ENCODE data around the gene CSMD2. TPM values are rescaled to one million over a fixed set of nuclear protein-coding genes. Genes with fewer than 3 reads are reported as not detected.
A peak's percentile ranks its signal among the peaks of the same experiment; 100 is the strongest.

Gene CSMD2
- total and polyA plus RNA-seq, 2 of the 4 experiments (the other 2 are of a cell fraction), result under 0.01 to 0.36 TPM

GRCh38 chr1:34199927-34200326 lies 34.9 kb upstream of the CSMD2 start:
- Histone ChIP-seq H2BK15ac (ENCODE audit: low read depth, low read length) (no peak overlapping the region), H3K23ac (ENCODE audit: low read depth, low read length) (no peak overlapping the region), H3K4ac (ENCODE audit: low read depth, low read length) (no peak overlapping the region), H3K36me3 (ENCODE audit: control insufficient read depth, insufficient read depth, low read length) (no peaks in the 10 kb centered on the region), H3K14ac (replicated peaks; ENCODE audit: low read depth, low read length) (no peak overlapping the region), H3K79me1 (ENCODE audit: low read depth in 1 of 2, low read length in 2 of 2) (no peaks in the 10 kb centered on the region), H2AFZ (replicated peaks; ENCODE audit: low read length, poor library complexity) (no peak overlapping the region), H3K56ac (ENCODE audit: extremely low read depth, insufficient read depth, low read length) (no peak overlapping the region), H4K5ac (ENCODE audit: low read depth, low read length) (no peak overlapping the region), H3K4me3 (ENCODE audit: insufficient read depth, low read depth, low read length) (no peak overlapping the region), H3K27ac (ENCODE audit: insufficient read depth, low read length) (no peak overlapping the region), H3K9me1 (ENCODE audit: insufficient read depth, low read length) (no peaks in the 10 kb centered on the region), H3K9ac (ENCODE audit: low read depth, low read length) (no peak overlapping the region), H2AK9ac (replicated peaks; ENCODE audit: low read depth, low read length, poor library complexity) (no peak overlapping the region), H3K18ac (ENCODE audit: low read depth, low read length) (no peak overlapping the region), H3K9me3 (ENCODE audit: control insufficient read depth, insufficient read depth, low read length) (peaks cover 30% of the 10 kb centered on the region), H3K27me3 (ENCODE audit: control insufficient read depth, insufficient read depth, low read length) (no peaks in the 10 kb centered on the region), H2AK5ac (ENCODE audit: low read depth, low read length) (no peak overlapping the region), H3K4me1 (ENCODE audit: control insufficient read depth, insufficient read depth, low read length) (no peaks in the 10 kb centered on the region), H2BK5ac (ENCODE audit: low read depth, low read length, poor library complexity, severe bottlenecking) (no peak overlapping the region), H2BK20ac (ENCODE audit: low read depth, low read length) (no peak overlapping the region), H2BK120ac (ENCODE audit: low read depth, low read length) (no peak overlapping the region), H4K91ac (ENCODE audit: insufficient read depth, low read depth, low read length) (no peak overlapping the region), H3K4me2 (ENCODE audit: low read depth, low read length) (no peak overlapping the region), H4K8ac (ENCODE audit: low read depth in 2 of 2, low read length in 2 of 2) (no peak overlapping the region), H4K20me1 (ENCODE audit: insufficient read depth, low read length) (no peaks in the 10 kb centered on the region)
- in situ Hi-C loops (cut with MboI; ENCODE audit: low sequenced_read_pairs), result no loop called here
- DNase-seq (peak; percentile 1), ATAC-seq (ENCODE audit: low read depth) (no peak)
- intact Hi-C loops (cut with micrococcal nuclease), result no loop called here
- no TSS peak for BruUV-seq (replicated peaks)
- dilution Hi-C loops (cut with HindIII; ENCODE audit: low sequenced_read_pairs, unreplicated experiment), result no loop called here
- ChIA-PET CTCF (no interaction called here), POLR2A (ENCODE audit: unreplicated experiment) (no interaction called here)
- no CpG with 5 or more reads among the region's 1 CpG for WGBS, 2 experiments (ENCODE audit: extremely low coverage in 2 of 2, insufficient read length in 1 of 2)
- no peak for TF ChIP-seq USF2 (IDR thresholded peaks at IDR 0.05; ENCODE audit: low read depth, low read length)
- no peak for TF ChIP-seq POLR2A (IDR thresholded peaks at IDR 0.05; ENCODE audit: low read depth, low read length)
- no peak for TF ChIP-seq NFE2L2 (IDR thresholded peaks at IDR 0.05; ENCODE audit: low read depth, low read length)
- no peak for TF ChIP-seq RFX5 (IDR thresholded peaks at IDR 0.05; ENCODE audit: low read depth, low read length)
- TF ChIP-seq CTCF (conservative IDR thresholded peaks at IDR 0.05; ENCODE audit: low read depth, low read length), result no peak
- TF ChIP-seq MAZ (IDR thresholded peaks at IDR 0.05; ENCODE audit: borderline replicate concordance, low read depth, low read length), result no peak
- no peak for TF ChIP-seq RCOR1 (IDR thresholded peaks at IDR 0.05; ENCODE audit: insufficient replicate concordance, low read length)
- no peak for TF ChIP-seq ELK1 (IDR thresholded peaks at IDR 0.05; ENCODE audit: borderline replicate concordance, low read depth, low read length)
- TF ChIP-seq RAD21 (IDR thresholded peaks at IDR 0.05; ENCODE audit: low read length), result no peak
- no peak for TF ChIP-seq BHLHE40 (IDR thresholded peaks at IDR 0.05; ENCODE audit: low read depth, low read length)
- TF ChIP-seq SMC3 (IDR thresholded peaks at IDR 0.05; ENCODE audit: low read depth, low read length), result no peak
- TF ChIP-seq MAFK (IDR thresholded peaks at IDR 0.05; ENCODE audit: low read depth, low read length), result no peak
- no peak for TF ChIP-seq FOS (IDR thresholded peaks at IDR 0.05; ENCODE audit: low read depth, low read length)
- TF ChIP-seq MXI1 (IDR thresholded peaks at IDR 0.05; ENCODE audit: borderline replicate concordance, low read depth, low read length), result no peak
- TF ChIP-seq CEBPB (IDR thresholded peaks at IDR 0.05; ENCODE audit: low read depth, low read length), result no peak
- no peak for TF ChIP-seq CHD1 (IDR thresholded peaks at IDR 0.05; ENCODE audit: low read depth, low read length)
